Measurements from ENCODE around the gene PPM1F. TPM values are rescaled to one million over a fixed set of nuclear protein-coding genes. Genes with fewer than 3 reads are reported as not detected.

The PPM1F gene
- total RNA-seq, 1 experiment from 2014 or later = 28.6 TPM

GRCh38 chr22:21959274-21960074 is 6.8 kb upstream of the PPM1F start:
- POLR2A ChIA-PET = no interaction called here

More at GRCh38 chr22:21959274-21960074, 6.8 kb upstream of the PPM1F start:
- Mint-ChIP-seq H3K9me3 (no peaks in the 10 kb centered on the region), H3K27me3 (ENCODE audit: low read depth) (no peaks in the 10 kb centered on the region), H3K27ac (no peak overlapping the region), H3K36me3 (peaks cover 30% of the 10 kb centered on the region), H3K4me3 (no peak overlapping the region), H3K4me1 (no peaks in the 10 kb centered on the region)
- ATAC-seq (no peak), DNase-seq (ENCODE audit: low spot score) (no peak)
- no peak for TF ChIP-seq E2F5 (CRISPR knock-in tag; IDR thresholded peaks at IDR 0.05)
- TF ChIP-seq OVOL2 (CRISPR knock-in tag; IDR thresholded peaks at IDR 0.05; ENCODE audit: borderline replicate concordance) = no peak
- TF ChIP-seq ZNF219 (CRISPR knock-in tag; IDR thresholded peaks at IDR 0.05; ENCODE audit: borderline replicate concordance) = no peak
- no peak for TF ChIP-seq USF1 (CRISPR knock-in tag; IDR thresholded peaks at IDR 0.05)
- no peak for TF ChIP-seq GABPB1 (CRISPR knock-in tag; IDR thresholded peaks at IDR 0.05)
- TF ChIP-seq ATF1 (CRISPR knock-in tag; IDR thresholded peaks at IDR 0.05) = no peak
- TF ChIP-seq ERG (CRISPR knock-in tag; IDR thresholded peaks at IDR 0.05) = no peak
- TF ChIP-seq AR (CRISPR knock-in tag; IDR thresholded peaks at IDR 0.05) = no peak
- no peak for TF ChIP-seq TCF7 (CRISPR knock-in tag; IDR thresholded peaks at IDR 0.05; ENCODE audit: low read depth)
- no peak for TF ChIP-seq PREB (CRISPR knock-in tag; IDR thresholded peaks at IDR 0.05; ENCODE audit: borderline replicate concordance)
- no peak for TF ChIP-seq NFE2L1 (CRISPR knock-in tag; IDR thresholded peaks at IDR 0.05)
- no peak for TF ChIP-seq ZNF317 (CRISPR knock-in tag; IDR thresholded peaks at IDR 0.05; ENCODE audit: borderline replicate concordance, low read depth)
- TF ChIP-seq ZNF281 (CRISPR knock-in tag; IDR thresholded peaks at IDR 0.05) = no peak
- no peak for TF ChIP-seq FOXJ3 (CRISPR knock-in tag; IDR thresholded peaks at IDR 0.05; ENCODE audit: borderline replicate concordance)
- TF ChIP-seq SMAD4 (CRISPR knock-in tag; IDR thresholded peaks at IDR 0.05) = no peak
- CTCF ChIA-PET = interaction anchor here (0.8 to 3.2 kb wide), 3 partner anchors 12 to 25 kb away, joined by 3 to 8 read pairs (median 3); no protein-coding TSS in a partner anchor
